ENCODE measurements around the gene AKR1C4.

DNA sequence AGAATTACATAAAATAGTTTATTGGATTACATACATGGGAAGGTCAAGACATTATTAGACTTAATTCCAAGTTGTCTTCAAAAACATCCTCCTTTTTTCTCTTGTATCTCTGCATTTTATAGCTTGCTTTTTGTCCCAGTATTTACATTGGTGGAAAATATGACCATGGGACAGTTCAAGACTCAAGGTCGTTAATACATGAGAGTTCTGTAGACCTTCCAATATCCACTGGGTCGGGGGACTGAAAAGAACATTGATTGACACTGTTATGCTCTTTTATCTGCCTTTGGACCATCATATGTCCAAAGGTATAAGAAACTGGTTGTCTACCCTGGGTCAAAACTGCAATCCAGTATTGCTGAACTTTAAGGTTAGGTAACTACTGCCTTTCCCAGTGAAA is 36.7 kb downstream of the AKR1C4 start:
- TF ChIP-seq, protein P1, sequence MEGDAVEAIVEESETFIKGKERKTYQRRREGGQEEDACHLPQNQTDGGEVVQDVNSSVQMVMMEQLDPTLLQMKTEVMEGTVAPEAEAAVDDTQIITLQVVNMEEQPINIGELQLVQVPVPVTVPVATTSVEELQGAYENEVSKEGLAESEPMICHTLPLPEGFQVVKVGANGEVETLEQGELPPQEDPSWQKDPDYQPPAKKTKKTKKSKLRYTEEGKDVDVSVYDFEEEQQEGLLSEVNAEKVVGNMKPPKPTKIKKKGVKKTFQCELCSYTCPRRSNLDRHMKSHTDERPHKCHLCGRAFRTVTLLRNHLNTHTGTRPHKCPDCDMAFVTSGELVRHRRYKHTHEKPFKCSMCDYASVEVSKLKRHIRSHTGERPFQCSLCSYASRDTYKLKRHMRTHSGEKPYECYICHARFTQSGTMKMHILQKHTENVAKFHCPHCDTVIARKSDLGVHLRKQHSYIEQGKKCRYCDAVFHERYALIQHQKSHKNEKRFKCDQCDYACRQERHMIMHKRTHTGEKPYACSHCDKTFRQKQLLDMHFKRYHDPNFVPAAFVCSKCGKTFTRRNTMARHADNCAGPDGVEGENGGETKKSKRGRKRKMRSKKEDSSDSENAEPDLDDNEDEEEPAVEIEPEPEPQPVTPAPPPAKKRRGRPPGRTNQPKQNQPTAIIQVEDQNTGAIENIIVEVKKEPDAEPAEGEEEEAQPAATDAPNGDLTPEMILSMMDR (IDR thresholded peaks at IDR 0.05): no peak
- TF ChIP-seq POLR2AphosphoS5 (IDR thresholded peaks at IDR 0.05; ENCODE audit: low read depth, low read length): no peak
- TF ChIP-seq REST (IDR thresholded peaks at IDR 0.05; ENCODE audit: insufficient read depth in 1 of 2, low read depth in 2 of 2, low read length in 1 of 2): no peak
- no peak for TF ChIP-seq SIN3A (IDR thresholded peaks at IDR 0.05; ENCODE audit: borderline replicate concordance, insufficient read depth, low read depth, low read length)

All from Panc1 (cell line).